WTC11 (cell line): ENCODE measurements around the gene SHC2. TPM values are rescaled to one million over a fixed set of nuclear protein-coding genes. Genes with fewer than 3 reads are reported as not detected.

Source experiments
- ATAC-seq: fragments of 200-7000 bp; cut with Tn5 transposase; 2 replicates; pipeline ENCODE4 v1.10.0; 2021; ENCODE audit warnings: mild to moderate bottlenecking, moderate library complexity
- CTCF ChIA-PET: fragments of 300-600 bp; sonication (Branson Sonifier 250); formaldehyde crosslinking; loops from one replicate; lab custom pipeline; 2021; ENCODE audit warnings: antibody characterized with exemption; lab: Charles Lee
- POLR2A ChIA-PET: fragments of 350-600 bp; sonication (Branson Sonifier 250); formaldehyde crosslinking; loops from one replicate; lab custom pipeline; 2021; ENCODE audit warnings: antibody characterized with exemption; lab: Charles Lee
- DNase-seq: peaks from one replicate; pipeline ENCODE4 v3.0.0; 2021; ENCODE audit warnings: low spot score
- H3K27ac Mint-ChIP-seq: 2 replicates; pipeline ENCODE4 v1.8.0; 2021; ENCODE audit warnings: mixed read lengths
- H3K27me3 Mint-ChIP-seq: 2 replicates; pipeline ENCODE4 v1.8.0; 2021; ENCODE audit warnings: low read depth, mild to moderate bottlenecking, moderate library complexity, mixed read lengths
- H3K36me3 Mint-ChIP-seq: 2 replicates; pipeline ENCODE4 v1.8.0; 2021; ENCODE audit warnings: mixed read lengths
- H3K4me1 Mint-ChIP-seq: 2 replicates; pipeline ENCODE4 v1.8.0; 2022; ENCODE audit warnings: mixed read lengths
- H3K4me3 Mint-ChIP-seq: 2 replicates; pipeline ENCODE4 v1.8.0; 2021; ENCODE audit warnings: mild to moderate bottlenecking, moderate library complexity, mixed read lengths
- H3K9me3 Mint-ChIP-seq: 2 replicates; pipeline ENCODE4 v1.8.0; 2021; ENCODE audit warnings: mixed read lengths
- AR ChIP-seq: fragments of 250-450 bp; sonication (Bioruptor Pico); IDR thresholded peaks from 2 replicates; pipeline ENCODE4 v1.9.0; 2021; ENCODE audit warnings: mild to moderate bottlenecking
- ARID4B ChIP-seq: sonication (generic); formaldehyde crosslinking; IDR thresholded peaks from 2 replicates; pipeline ENCODE4 v1.8.0; 2023; ENCODE audit warnings: missing genetic modification reagents, mild to moderate bottlenecking, borderline replicate concordance
- ATF1 ChIP-seq: sonication (generic); formaldehyde crosslinking; IDR thresholded peaks from 2 replicates; pipeline ENCODE4 v1.8.1; 2023; ENCODE audit warnings: mild to moderate bottlenecking, moderate library complexity, missing genetic modification reagents
- E2F4 ChIP-seq: sonication (generic); formaldehyde crosslinking; IDR thresholded peaks from 2 replicates; pipeline ENCODE4 v1.8.1; 2022; ENCODE audit warnings: low read depth, mild to moderate bottlenecking, moderate library complexity, missing genetic modification reagents, borderline replicate concordance
- IRF2 ChIP-seq: sonication (generic); formaldehyde crosslinking; IDR thresholded peaks from 2 replicates; pipeline ENCODE4 v1.8.0; 2022; ENCODE audit warnings: low read depth, missing genetic modification reagents, borderline replicate concordance
- JAZF1 ChIP-seq: fragments of 250-450 bp; sonication (Bioruptor Pico); IDR thresholded peaks from 2 replicates; pipeline ENCODE4 v1.9.0; 2021; ENCODE audit warnings: moderate library complexity, mild to moderate bottlenecking, inconsistent platforms
- NR2C2 ChIP-seq: sonication (generic); formaldehyde crosslinking; IDR thresholded peaks from 2 replicates; pipeline ENCODE4 v1.8.0; 2022; ENCODE audit warnings: mild to moderate bottlenecking, missing genetic modification reagents
- PRDM15 ChIP-seq: sonication (generic); formaldehyde crosslinking; IDR thresholded peaks from 2 replicates; pipeline ENCODE4 v1.8.0; 2022; ENCODE audit warnings: missing genetic modification reagents
- SMAD3 ChIP-seq: sonication (generic); formaldehyde crosslinking; IDR thresholded peaks from 2 replicates; pipeline ENCODE4 v1.8.0; 2022; ENCODE audit warnings: missing genetic modification reagents, mild to moderate bottlenecking, borderline replicate concordance
- TEAD4 ChIP-seq: sonication (generic); formaldehyde crosslinking; IDR thresholded peaks from 2 replicates; pipeline ENCODE4 v1.8.0; 2022; ENCODE audit warnings: mild to moderate bottlenecking, missing genetic modification reagents
- TP53 ChIP-seq: sonication (generic); formaldehyde crosslinking; IDR thresholded peaks from 2 replicates; pipeline ENCODE4 v1.8.1; 2023; ENCODE audit warnings: mild to moderate bottlenecking, missing genetic modification reagents
- ZBTB21 ChIP-seq: sonication (generic); formaldehyde crosslinking; IDR thresholded peaks from 2 replicates; pipeline ENCODE4 v1.8.1; 2023; ENCODE audit warnings: mild to moderate bottlenecking, missing genetic modification reagents, borderline replicate concordance
- ZNF121 ChIP-seq: sonication (generic); formaldehyde crosslinking; IDR thresholded peaks from 2 replicates; pipeline ENCODE4 v1.8.0; 2023; ENCODE audit warnings: missing genetic modification reagents
- ZNF138 ChIP-seq: sonication (generic); formaldehyde crosslinking; conservative IDR thresholded peaks from 2 replicates; pipeline ENCODE4 v1.8.1; 2022; ENCODE audit warnings: mild to moderate bottlenecking, moderate library complexity, missing genetic modification reagents
- ZNF219 ChIP-seq: sonication (generic); formaldehyde crosslinking; IDR thresholded peaks from 2 replicates; pipeline ENCODE4 v1.8.0; 2023; ENCODE audit warnings: missing genetic modification reagents, mild to moderate bottlenecking, borderline replicate concordance
- total RNA-seq: library from RNA; stranded (reverse); gene quantifications from 3 replicates; pipeline ENCODE4 v1.2.3, GENCODE V29; 2021
- TF ChIP-seq, protein P1 (sequence below): sonication (generic); formaldehyde crosslinking; conservative IDR thresholded peaks from 2 replicates; pipeline ENCODE4 v1.8.1; 2022; ENCODE audit warnings: mild to moderate bottlenecking, missing genetic modification reagents
- TF ChIP-seq, protein P2 (sequence below): sonication (generic); formaldehyde crosslinking; IDR thresholded peaks from 2 replicates; pipeline ENCODE4 v1.8.1; 2023; ENCODE audit warnings: mild to moderate bottlenecking, missing genetic modification reagents, moderate library complexity
- TF ChIP-seq, protein P3 (sequence below): sonication (generic); formaldehyde crosslinking; IDR thresholded peaks from 2 replicates; pipeline ENCODE4 v1.8.0; 2023; ENCODE audit warnings: missing genetic modification reagents

Gene SHC2
- total RNA-seq, 1 experiment from 2014 or later = 8.4 TPM

DNA sequence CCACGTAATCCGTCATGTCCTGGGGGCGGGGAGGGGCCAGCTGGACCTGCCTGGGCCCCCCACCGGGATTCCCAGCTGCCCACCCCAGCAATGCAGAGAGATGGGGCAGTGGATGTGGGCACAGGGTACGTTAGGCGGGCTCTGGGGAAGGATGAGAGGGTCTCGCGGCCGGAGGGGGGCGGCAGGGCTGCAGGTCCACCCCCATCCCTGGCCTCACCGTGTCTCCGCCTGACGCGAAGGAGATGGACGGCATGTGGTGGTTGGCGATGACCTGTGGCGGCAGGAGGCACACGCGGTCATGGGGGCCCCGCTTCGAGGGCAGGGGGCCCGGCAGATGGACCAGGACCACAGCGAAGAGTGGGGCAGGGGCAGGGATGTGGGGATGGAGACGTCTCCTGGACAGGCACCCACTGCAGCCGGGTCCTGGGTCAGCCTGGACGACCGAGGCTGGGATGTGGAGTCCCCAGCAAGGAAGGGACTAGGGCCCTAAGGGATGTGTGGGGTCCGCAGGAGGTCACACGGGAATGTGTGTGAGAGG, 24.4 kb downstream of the SHC2 start (continued):
- no peak for TF ChIP-seq ZNF138 (CRISPR knock-in tag)
- TF ChIP-seq AR (CRISPR knock-in tag) = no peak
- no peak for TF ChIP-seq JAZF1 (CRISPR knock-in tag)
- TF ChIP-seq NR2C2 (CRISPR knock-in tag) = no peak
- TF ChIP-seq, protein P1, sequence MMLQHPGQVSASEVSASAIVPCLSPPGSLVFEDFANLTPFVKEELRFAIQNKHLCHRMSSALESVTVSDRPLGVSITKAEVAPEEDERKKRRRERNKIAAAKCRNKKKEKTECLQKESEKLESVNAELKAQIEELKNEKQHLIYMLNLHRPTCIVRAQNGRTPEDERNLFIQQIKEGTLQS (CRISPR knock-in tag) = no peak
- no peak for TF ChIP-seq ATF1 (CRISPR knock-in tag)
- TF ChIP-seq E2F4 (CRISPR knock-in tag) = no peak
- TF ChIP-seq, protein P2, sequence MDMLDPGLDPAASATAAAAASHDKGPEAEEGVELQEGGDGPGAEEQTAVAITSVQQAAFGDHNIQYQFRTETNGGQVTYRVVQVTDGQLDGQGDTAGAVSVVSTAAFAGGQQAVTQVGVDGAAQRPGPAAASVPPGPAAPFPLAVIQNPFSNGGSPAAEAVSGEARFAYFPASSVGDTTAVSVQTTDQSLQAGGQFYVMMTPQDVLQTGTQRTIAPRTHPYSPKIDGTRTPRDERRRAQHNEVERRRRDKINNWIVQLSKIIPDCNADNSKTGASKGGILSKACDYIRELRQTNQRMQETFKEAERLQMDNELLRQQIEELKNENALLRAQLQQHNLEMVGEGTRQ (CRISPR knock-in tag) = no peak

DNA sequence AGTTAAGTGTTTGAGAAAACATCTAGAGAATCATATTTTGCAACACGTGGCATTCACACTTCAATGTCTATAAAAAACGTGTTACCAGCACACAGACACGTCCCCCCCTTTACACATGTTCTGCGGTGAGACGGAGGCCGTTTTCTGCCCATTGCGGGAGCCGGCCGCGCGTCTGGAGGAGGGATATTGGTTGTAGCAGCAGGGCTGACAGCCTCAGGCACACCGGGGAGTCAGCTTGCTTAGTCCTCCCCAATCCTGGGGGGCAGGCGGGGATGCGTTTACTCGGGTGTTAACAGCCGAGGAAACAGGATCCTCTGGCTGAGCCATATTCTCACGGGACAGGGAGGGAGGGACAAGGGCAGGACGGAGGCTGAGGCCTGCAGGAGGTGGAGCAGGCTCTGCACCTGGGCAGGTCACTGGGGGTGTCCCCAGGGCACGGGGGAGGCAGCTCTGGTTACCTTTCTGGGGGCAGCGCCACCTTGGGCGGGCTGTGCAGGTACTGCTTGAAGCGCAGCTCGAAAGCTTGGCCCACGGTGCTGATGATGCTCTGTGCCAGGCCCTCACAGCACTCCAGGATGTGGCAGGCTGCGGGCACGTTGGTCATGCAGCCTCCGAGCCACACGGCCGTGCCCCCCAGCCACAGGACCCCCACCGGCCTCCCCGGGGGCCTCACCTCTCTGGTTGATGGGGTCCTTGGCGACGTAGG, 25.0 kb downstream of the SHC2 start:
- Mint-ChIP-seq H3K4me1 (no peaks in the 10 kb centered on the region), H3K36me3 (peaks cover 4% of the 10 kb centered on the region)
- no peak for ATAC-seq
- no peak for TF ChIP-seq PRDM15 (CRISPR knock-in tag)
- no peak for TF ChIP-seq TEAD4
- no peak for TF ChIP-seq IRF2 (CRISPR knock-in tag)
- TF ChIP-seq ARID4B (CRISPR knock-in tag) = no peak
- TF ChIP-seq ZNF121 (CRISPR knock-in tag) = no peak
- TF ChIP-seq ZBTB21 (CRISPR knock-in tag) = no peak
- no peak for TF ChIP-seq TP53 (CRISPR knock-in tag)
- no peak for TF ChIP-seq SMAD3 (CRISPR knock-in tag)
- TF ChIP-seq ZNF219 (CRISPR knock-in tag) = no peak
- TF ChIP-seq, protein P3, sequence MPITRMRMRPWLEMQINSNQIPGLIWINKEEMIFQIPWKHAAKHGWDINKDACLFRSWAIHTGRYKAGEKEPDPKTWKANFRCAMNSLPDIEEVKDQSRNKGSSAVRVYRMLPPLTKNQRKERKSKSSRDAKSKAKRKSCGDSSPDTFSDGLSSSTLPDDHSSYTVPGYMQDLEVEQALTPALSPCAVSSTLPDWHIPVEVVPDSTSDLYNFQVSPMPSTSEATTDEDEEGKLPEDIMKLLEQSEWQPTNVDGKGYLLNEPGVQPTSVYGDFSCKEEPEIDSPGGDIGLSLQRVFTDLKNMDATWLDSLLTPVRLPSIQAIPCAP (CRISPR knock-in tag) = no peak
- TF ChIP-seq, all 79 proteins: peak for 0
- H3K9me3 Mint-ChIP-seq = peaks cover 4% of the 10 kb centered on the region
- ChIA-PET CTCF (interaction anchor here (0.9 kb wide), 1 partner anchor 44 kb away, joined by 3 read pairs; no protein-coding TSS in a partner anchor), POLR2A (no interaction called here)
- DNase-seq = no peak
- H3K27ac Mint-ChIP-seq = no peak overlapping the region
- no peaks in the 10 kb centered on the region for H3K27me3 Mint-ChIP-seq
- H3K4me3 Mint-ChIP-seq = no peak overlapping the region
